Left cardiac atrium (tissue), 4 donors: ENCODE measurements around the gene ATP11C. TPM values are rescaled to one million over a fixed set of nuclear protein-coding genes. Genes with fewer than 3 reads are reported as not detected.
"Not testable (repeated sequence)": the region's sequence is repeated elsewhere in the genome, so short reads cannot be mapped to it uniquely, and the experiment has no call there.

Source experiments
- ATAC-seq, 2 donors: fragments of 200-7000 bp; cut with Tn5 transposase; one replicate each; pipeline ENCODE4 v1.9.1; 2020; ENCODE audit warnings: mild to moderate bottlenecking in 2 of 2, moderate library complexity in 2 of 2
- DNase-seq: peaks from one replicate; pipeline ENCODE4 v3.0.0-alpha.2; 2020
- intact Hi-C, 2 donors: fragments of 100-400 bp; cut with DNase I; formaldehyde crosslinking; loops; one replicate each; pipeline versions ENCODE4 v1.14.1 to v1.15.1; 2022 to 2023
- total RNA-seq, 2 donors: library from RNA; stranded (reverse); fragmentation: NEBNext Ultra II Directional; extraction: Animal tissue kit (Norgen Biotek cat#: 25700); gene quantifications; one replicate each; pipeline ENCODE4 v1.2.1, GENCODE V29; 2021
- donor health status: DM: no; HTN: yes; CAD: no.
- donor health status: DM: no; HTN: yes; CAD: no; lungs with severe emphysema.
- donor health status: DM: yes; HTN: yes; CAD: no.
- donor health status: Dilated cardiomyopathy.

Gene ATP11C
- total RNA-seq, 2 donors from 2014 or later: 7.2 to 10.9 TPM

- intact Hi-C loops: no loop called here
- ATAC-seq (peak; percentile 44 to 59), DNase-seq (no peak)
These were observed 170.3 kb downstream of the ATP11C start for GRCh38 chrX:139762400-139763183.

- intact Hi-C loops: no loop called here
- ATAC-seq: no peak
- no peak for DNase-seq
These were observed 173.2 kb downstream of the ATP11C start for GRCh38 chrX:139759637-139760036.

GRCh38 chrX:139758809-139759208 is 174.0 kb downstream of the ATP11C start:
- ATAC-seq (no peak), DNase-seq (no peak)
- intact Hi-C loops: no loop called here

GRCh38 chrX:139758250-139758649 is 174.6 kb downstream of the ATP11C start:
- intact Hi-C loops: no loop called here
- DNase-seq (no peak), ATAC-seq (no peak)

GRCh38 chrX:139751053-139751452 is 181.8 kb downstream of the ATP11C start:
- ATAC-seq (no peak), DNase-seq (no peak)
- intact Hi-C loops: no loop called here

GRCh38 chrX:139750390-139750789 is 182.5 kb downstream of the ATP11C start:
- DNase-seq (no peak), ATAC-seq (no peak)
- intact Hi-C loops: no loop called here

GRCh38 chrX:139739138-139739537 is 193.7 kb downstream of the ATP11C start:
- ATAC-seq (no peak), DNase-seq (no peak)
- intact Hi-C loops: no loop called here

GRCh38 chrX:139738581-139738980 is 194.3 kb downstream of the ATP11C start:
- ATAC-seq (no peak), DNase-seq (no peak)
- intact Hi-C loops: no loop called here

GRCh38 chrX:139736151-139736550 is 196.7 kb downstream of the ATP11C start:
- ATAC-seq (no peak), DNase-seq (no peak)
- intact Hi-C loops: no loop called here

- intact Hi-C loops: no loop called here
- ATAC-seq: no peak
- no peak for DNase-seq
These were observed 197.9 kb downstream of the ATP11C start for GRCh38 chrX:139734996-139735395.

- ATAC-seq (no peak), DNase-seq (no peak)
- intact Hi-C loops: no loop called here
These were observed 207.1 kb downstream of the ATP11C start for GRCh38 chrX:139725720-139726119.

- ATAC-seq (no peak), DNase-seq (no peak)
- intact Hi-C loops: no loop called here
These were observed 208.2 kb downstream of the ATP11C start for GRCh38 chrX:139724626-139725025.

GRCh38 chrX:139720979-139721378 is 211.9 kb downstream of the ATP11C start:
- no peak for DNase-seq
- intact Hi-C loops: no loop called here

GRCh38 chrX:139720136-139720535 is 212.7 kb downstream of the ATP11C start:
- intact Hi-C loops: no loop called here
- no peak for DNase-seq
- ATAC-seq: no peak

More at GRCh38 chrX:139720979-139721378, 211.9 kb downstream of the ATP11C start:
- no peak for ATAC-seq

- DNase-seq (no peak), ATAC-seq (no peak)
- intact Hi-C loops: no loop called here
These were observed 224.8 kb downstream of the ATP11C start, which contains the start of gene MCF2 for GRCh38 chrX:139708067-139708466. TSS of gene MCF2 (minus strand) at chrX:139708167. CDS start at chrX:139651744, 56,423 bp downstream.

- intact Hi-C loops: no loop called here
- DNase-seq (no peak), ATAC-seq (no peak)
These were observed 230.2 kb downstream of the ATP11C start for GRCh38 chrX:139702658-139703057.

GRCh38 chrX:139692908-139693307 is 239.9 kb downstream of the ATP11C start:
- intact Hi-C loops: no loop called here
- ATAC-seq (no peak), DNase-seq (no peak)

GRCh38 chrX:139692506-139692849 is 240.4 kb downstream of the ATP11C start:
- intact Hi-C loops: no loop called here
- ATAC-seq (peak in 1 of 2 donors; percentile 17), DNase-seq (no peak)

- ATAC-seq (peak; percentile 41 to 67), DNase-seq (no peak)
- intact Hi-C loops: no loop called here
These were observed 240.9 kb downstream of the ATP11C start for GRCh38 chrX:139691843-139692505.

GRCh38 chrX:139691493-139691842 is 241.4 kb downstream of the ATP11C start:
- ATAC-seq (peak; percentile 26 to 44), DNase-seq (no peak)
- intact Hi-C loops: no loop called here

- intact Hi-C loops, DNase-seq, ATAC-seq: not testable (repeated sequence)
These were observed 247.7 kb downstream of the ATP11C start for GRCh38 chrX:139685175-139685574.
